ENCODE data around the gene AACS.

DNA sequence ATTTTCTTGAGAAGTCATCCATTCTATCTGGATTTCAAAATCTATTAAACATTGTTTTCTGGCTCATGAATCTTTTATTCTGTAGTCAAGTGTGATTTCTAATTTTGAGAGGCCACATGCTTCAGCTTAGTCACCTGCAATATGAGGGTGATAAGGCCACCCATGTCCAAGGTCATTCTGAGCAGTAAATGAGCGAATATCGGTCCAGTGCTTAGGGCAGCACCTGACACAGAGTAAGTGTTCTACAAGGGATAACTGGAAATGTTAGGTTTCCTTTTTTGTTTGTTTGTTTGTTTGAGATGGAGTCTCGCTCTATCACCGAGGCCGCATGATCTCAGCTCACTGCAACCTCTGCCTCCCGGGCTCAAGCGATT, 34.2 kb downstream of the AACS start:
- TF ChIP-seq, protein P1, sequence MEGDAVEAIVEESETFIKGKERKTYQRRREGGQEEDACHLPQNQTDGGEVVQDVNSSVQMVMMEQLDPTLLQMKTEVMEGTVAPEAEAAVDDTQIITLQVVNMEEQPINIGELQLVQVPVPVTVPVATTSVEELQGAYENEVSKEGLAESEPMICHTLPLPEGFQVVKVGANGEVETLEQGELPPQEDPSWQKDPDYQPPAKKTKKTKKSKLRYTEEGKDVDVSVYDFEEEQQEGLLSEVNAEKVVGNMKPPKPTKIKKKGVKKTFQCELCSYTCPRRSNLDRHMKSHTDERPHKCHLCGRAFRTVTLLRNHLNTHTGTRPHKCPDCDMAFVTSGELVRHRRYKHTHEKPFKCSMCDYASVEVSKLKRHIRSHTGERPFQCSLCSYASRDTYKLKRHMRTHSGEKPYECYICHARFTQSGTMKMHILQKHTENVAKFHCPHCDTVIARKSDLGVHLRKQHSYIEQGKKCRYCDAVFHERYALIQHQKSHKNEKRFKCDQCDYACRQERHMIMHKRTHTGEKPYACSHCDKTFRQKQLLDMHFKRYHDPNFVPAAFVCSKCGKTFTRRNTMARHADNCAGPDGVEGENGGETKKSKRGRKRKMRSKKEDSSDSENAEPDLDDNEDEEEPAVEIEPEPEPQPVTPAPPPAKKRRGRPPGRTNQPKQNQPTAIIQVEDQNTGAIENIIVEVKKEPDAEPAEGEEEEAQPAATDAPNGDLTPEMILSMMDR (IDR thresholded peaks at IDR 0.05), result no peak
- no peak for TF ChIP-seq EZH2phosphoT487 (IDR thresholded peaks at IDR 0.05)
- no peak for TF ChIP-seq EZH2 (IDR thresholded peaks at IDR 0.05)

Data from neural progenitor cell (in vitro differentiated cells).